HepG2 (cell line): ENCODE results near the gene DFFA. TPM values are rescaled to one million over a fixed set of nuclear protein-coding genes. Genes with fewer than 3 reads are reported as not detected.

ENCODE experiments used
- BHLHE40 ChIP-seq: IDR thresholded peaks from 2 replicates; pipeline ENCODE4 v1.6.1; 2011; ENCODE audit warnings: low read length, improper control_type of control experiment
- FOXO1 ChIP-seq: sonication (generic); formaldehyde crosslinking; IDR thresholded peaks from 2 replicates; pipeline ENCODE4 v1.4.0; 2020; ENCODE audit warnings: missing genetic modification reagents
- HBP1 ChIP-seq: IDR thresholded peaks from 2 replicates; pipeline ENCODE4 v1.6.1; 2016; ENCODE audit warnings: low read depth, control low read depth
- MAZ ChIP-seq, 2 experiments: sonication (generic) in 1 of 2; formaldehyde crosslinking in 1 of 2; IDR thresholded peaks; 2 replicates each; pipeline versions ENCODE4 v1.5.0 to v1.6.1; 2012 to 2020; ENCODE audit warnings: low read depth in 2 of 2, mild to moderate bottlenecking in 2 of 2, borderline replicate concordance in 1 of 2, improper control_type of control experiment in 1 of 2, low read length in 1 of 2, missing genetic modification reagents in 1 of 2, moderate library complexity in 1 of 2
- MYC ChIP-seq: sonication (generic); formaldehyde crosslinking; IDR thresholded peaks from 2 replicates; pipeline ENCODE4 v1.9.0; 2021; ENCODE audit warnings: missing genetic modification reagents, borderline replicate concordance
- NBN ChIP-seq: fragments of 450-650 bp; conservative IDR thresholded peaks from 2 replicates; pipeline ENCODE4 v1.6.1; 2017
- NR2F6 ChIP-seq, 2 experiments: IDR thresholded peaks; 2 replicates each; pipeline ENCODE4 v1.6.1; 2016; ENCODE audit warnings: antibody characterized with exemption in 1 of 2, mild to moderate bottlenecking in 1 of 2
- SSRP1 ChIP-seq: IDR thresholded peaks from 2 replicates; pipeline ENCODE4 v1.6.1; 2016; ENCODE audit warnings: control low read depth
- THAP11 ChIP-seq: IDR thresholded peaks from 2 replicates; pipeline ENCODE4 v1.6.1; 2016; ENCODE audit warnings: missing biosample characterization, missing genetic modification reagents
- THYN1 ChIP-seq: sonication (generic); formaldehyde crosslinking; IDR thresholded peaks from 2 replicates; pipeline ENCODE4 v1.8.1; 2023; ENCODE audit warnings: low read depth, mild to moderate bottlenecking, moderate library complexity, missing genetic modification reagents, borderline replicate concordance
- ZNF430 ChIP-seq: sonication (generic); formaldehyde crosslinking; IDR thresholded peaks from 2 replicates; pipeline ENCODE4 v1.9.0; 2021; ENCODE audit warnings: mild to moderate bottlenecking, missing genetic modification reagents
- polyA plus RNA-seq, 8 experiments: library from polyadenylated mRNA; depleted of rRNA in 3 of 8; stranded (reverse) in 7 of 8; unstranded in 1 of 8; fragments of >200 nt; fragmentation: Illumina TruSeq in 4 of 8; extraction: Trizol in 4 of 8; gene quantifications; 2 replicates each; pipeline versions ENCODE4 v1.2.1 to v1.2.3, GENCODE V29; 2011 to 2016; ENCODE audit warnings: low read depth in 4 of 8, missing spikeins in 1 of 8, mixed read lengths in 1 of 8; ENCODE audit not compliant: insufficient read depth in 1 of 8
- total RNA-seq, 5 experiments: library from RNA; depleted of rRNA; stranded (reverse); fragments of >200 nt; fragmentation: Illumina TruSeq; extraction: Trizol; gene quantifications; 2 replicates each; pipeline ENCODE4 v1.2.3, GENCODE V29; 2016; ENCODE audit warnings: low read depth in 1 of 5
- TF ChIP-seq, protein P1 (sequence below): IDR thresholded peaks from 2 replicates; pipeline ENCODE4 v1.6.1; 2016; ENCODE audit warnings: missing compliant biosample characterization, missing genetic modification reagents, borderline replicate concordance
- TF ChIP-seq, protein P2 (sequence below): sonication (generic); formaldehyde crosslinking; IDR thresholded peaks from 2 replicates; pipeline ENCODE4 v1.4.0; 2020; ENCODE audit warnings: mild to moderate bottlenecking, missing genetic modification reagents, borderline replicate concordance
- TF ChIP-seq, protein P3 (sequence below): sonication (generic); formaldehyde crosslinking; IDR thresholded peaks from 2 replicates; pipeline ENCODE4 v1.4.0; 2020; ENCODE audit warnings: missing genetic modification reagents, borderline replicate concordance
- TF ChIP-seq, protein P4 (sequence below): sonication (generic); formaldehyde crosslinking; IDR thresholded peaks from 2 replicates; pipeline ENCODE4 v1.5.1; 2020; ENCODE audit warnings: mild to moderate bottlenecking, missing genetic modification reagents, moderate library complexity

The DFFA gene
- total and polyA plus RNA-seq, 2 of the 13 experiments (the other 11 are each of a cell fraction or from before 2014, with no cell fraction given) = 16.5 to 33.9 TPM

DNA sequence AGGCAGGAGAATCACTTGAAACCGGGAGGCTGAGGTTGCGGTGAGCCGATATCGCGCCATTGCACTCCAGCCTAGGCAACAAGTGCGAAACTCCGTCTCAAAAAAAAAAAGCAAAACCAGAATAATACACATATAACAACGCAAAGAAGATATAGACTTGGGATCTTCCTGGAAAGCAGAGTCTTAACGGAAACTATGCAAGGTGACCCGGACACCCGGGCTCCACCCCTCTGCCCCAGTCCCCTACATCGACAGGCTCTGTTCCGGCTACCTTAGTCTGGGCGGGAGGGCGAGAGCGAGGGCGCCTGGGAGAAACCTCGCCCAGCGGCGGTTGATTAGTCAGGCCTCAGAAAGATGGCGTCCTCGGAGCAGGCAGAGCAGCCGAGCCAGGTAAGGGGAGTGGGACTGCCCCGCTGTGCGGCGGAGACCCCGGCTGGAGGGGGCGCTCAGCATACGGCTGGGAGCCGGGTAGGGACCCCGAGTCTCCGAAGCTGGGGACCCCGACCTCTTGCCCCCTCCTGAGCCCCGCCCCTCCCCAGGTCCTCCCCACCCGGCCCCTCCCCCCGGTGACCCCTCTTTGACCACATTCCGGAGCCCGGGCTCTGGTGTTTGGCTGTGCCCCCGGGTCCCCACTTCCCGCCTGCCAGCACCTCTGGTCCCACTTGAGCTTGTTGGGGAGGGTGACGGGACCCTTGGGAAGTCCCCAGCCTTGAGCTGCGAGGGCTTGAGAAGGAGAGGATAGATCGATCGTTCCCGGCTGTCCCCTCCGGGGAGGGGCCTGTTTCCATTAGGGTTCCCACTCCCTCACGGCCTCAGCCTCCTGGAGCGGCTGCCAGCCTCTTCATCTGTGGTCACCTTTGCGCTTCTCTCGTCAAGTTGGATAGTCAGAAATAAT, 2.5 kb upstream of the DFFA start, which contains the start of gene PEX14 (continued):
- peak; percentile 78; the same call in 1 of the 2 replicates for TF ChIP-seq HBP1 (CRISPR knock-in tag)
- TF ChIP-seq, protein P1, sequence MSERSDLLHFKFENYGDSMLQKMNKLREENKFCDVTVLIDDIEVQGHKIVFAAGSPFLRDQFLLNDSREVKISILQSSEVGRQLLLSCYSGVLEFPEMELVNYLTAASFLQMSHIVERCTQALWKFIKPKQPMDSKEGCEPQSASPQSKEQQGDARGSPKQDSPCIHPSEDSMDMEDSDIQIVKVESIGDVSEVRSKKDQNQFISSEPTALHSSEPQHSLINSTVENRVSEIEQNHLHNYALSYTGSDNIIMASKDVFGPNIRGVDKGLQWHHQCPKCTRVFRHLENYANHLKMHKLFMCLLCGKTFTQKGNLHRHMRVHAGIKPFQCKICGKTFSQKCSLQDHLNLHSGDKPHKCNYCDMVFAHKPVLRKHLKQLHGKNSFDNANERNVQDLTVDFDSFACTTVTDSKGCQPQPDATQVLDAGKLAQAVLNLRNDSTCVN (CRISPR knock-in tag) = no peak
- TF ChIP-seq, protein P2, sequence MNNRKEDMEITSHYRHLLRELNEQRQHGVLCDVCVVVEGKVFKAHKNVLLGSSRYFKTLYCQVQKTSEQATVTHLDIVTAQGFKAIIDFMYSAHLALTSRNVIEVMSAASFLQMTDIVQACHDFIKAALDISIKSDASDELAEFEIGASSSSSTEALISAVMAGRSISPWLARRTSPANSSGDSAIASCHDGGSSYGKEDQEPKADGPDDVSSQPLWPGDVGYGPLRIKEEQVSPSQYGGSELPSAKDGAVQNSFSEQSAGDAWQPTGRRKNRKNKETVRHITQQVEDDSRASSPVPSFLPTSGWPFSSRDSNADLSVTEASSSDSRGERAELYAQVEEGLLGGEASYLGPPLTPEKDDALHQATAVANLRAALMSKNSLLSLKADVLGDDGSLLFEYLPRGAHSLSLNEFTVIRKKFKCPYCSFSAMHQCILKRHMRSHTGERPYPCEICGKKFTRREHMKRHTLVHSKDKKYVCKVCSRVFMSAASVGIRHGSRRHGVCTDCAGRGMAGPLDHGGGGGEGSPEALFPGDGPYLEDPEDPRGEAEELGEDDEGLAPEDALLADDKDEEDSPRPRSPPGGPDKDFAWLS (CRISPR knock-in tag) = no peak
- no peak for TF ChIP-seq THYN1 (CRISPR knock-in tag)
- TF ChIP-seq MAZ (IDR thresholded peaks at IDR 0.05; ENCODE audit: borderline replicate concordance, low read depth, low read length) = peak; percentile 93
- peak; percentile 46; the same call in 1 of the 2 replicates for TF ChIP-seq MAZ (CRISPR knock-in tag; IDR thresholded peaks at IDR 0.05; ENCODE audit: low read depth)
- TF ChIP-seq THAP11 = peak; percentile 97
- peak; percentile 44; the same call in 1 of the 2 replicates for TF ChIP-seq NR2F6 (IDR thresholded peaks at IDR 0.05)
- TF ChIP-seq NR2F6 (CRISPR knock-in tag; IDR thresholded peaks at IDR 0.05) = peak; percentile 76
- TF ChIP-seq NBN = no peak
- no peak for TF ChIP-seq ZNF430 (CRISPR knock-in tag)
- TF ChIP-seq, protein P3, sequence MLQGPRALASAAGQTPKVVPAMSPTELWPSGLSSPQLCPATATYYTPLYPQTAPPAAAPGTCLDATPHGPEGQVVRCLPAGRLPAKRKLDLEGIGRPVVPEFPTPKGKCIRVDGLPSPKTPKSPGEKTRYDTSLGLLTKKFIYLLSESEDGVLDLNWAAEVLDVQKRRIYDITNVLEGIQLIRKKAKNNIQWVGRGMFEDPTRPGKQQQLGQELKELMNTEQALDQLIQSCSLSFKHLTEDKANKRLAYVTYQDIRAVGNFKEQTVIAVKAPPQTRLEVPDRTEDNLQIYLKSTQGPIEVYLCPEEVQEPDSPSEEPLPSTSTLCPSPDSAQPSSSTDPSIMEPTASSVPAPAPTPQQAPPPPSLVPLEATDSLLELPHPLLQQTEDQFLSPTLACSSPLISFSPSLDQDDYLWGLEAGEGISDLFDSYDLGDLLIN (CRISPR knock-in tag) = 0 out of 2 replicates have a peak, but pooled peaks have one; percentile 59
- TF ChIP-seq FOXO1 (CRISPR knock-in tag) = peak; percentile 47; the same call in 1 of the 2 replicates
- TF ChIP-seq SSRP1 (CRISPR knock-in tag) = 0 out of 2 replicates have a peak, but pooled peaks have one; percentile 31
- TF ChIP-seq, protein P4, sequence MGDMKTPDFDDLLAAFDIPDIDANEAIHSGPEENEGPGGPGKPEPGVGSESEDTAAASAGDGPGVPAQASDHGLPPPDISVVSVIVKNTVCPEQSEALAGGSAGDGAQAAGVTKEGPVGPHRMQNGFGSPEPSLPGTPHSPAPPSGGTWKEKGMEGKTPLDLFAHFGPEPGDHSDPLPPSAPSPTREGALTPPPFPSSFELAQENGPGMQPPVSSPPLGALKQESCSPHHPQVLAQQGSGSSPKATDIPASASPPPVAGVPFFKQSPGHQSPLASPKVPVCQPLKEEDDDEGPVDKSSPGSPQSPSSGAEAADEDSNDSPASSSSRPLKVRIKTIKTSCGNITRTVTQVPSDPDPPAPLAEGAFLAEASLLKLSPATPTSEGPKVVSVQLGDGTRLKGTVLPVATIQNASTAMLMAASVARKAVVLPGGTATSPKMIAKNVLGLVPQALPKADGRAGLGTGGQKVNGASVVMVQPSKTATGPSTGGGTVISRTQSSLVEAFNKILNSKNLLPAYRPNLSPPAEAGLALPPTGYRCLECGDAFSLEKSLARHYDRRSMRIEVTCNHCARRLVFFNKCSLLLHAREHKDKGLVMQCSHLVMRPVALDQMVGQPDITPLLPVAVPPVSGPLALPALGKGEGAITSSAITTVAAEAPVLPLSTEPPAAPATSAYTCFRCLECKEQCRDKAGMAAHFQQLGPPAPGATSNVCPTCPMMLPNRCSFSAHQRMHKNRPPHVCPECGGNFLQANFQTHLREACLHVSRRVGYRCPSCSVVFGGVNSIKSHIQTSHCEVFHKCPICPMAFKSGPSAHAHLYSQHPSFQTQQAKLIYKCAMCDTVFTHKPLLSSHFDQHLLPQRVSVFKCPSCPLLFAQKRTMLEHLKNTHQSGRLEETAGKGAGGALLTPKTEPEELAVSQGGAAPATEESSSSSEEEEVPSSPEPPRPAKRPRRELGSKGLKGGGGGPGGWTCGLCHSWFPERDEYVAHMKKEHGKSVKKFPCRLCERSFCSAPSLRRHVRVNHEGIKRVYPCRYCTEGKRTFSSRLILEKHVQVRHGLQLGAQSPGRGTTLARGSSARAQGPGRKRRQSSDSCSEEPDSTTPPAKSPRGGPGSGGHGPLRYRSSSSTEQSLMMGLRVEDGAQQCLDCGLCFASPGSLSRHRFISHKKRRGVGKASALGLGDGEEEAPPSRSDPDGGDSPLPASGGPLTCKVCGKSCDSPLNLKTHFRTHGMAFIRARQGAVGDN = peak; percentile 77
- TF ChIP-seq MYC (CRISPR knock-in tag) = peak; percentile 72; the same call in 1 of the 2 replicates
- peak; percentile 41; the same call in 1 of the 2 replicates for TF ChIP-seq BHLHE40
